ENCODE measurements around the gene NRTN. TPM values are rescaled to one million over a fixed set of nuclear protein-coding genes. Genes with fewer than 3 reads are reported as not detected.
A peak's percentile ranks its signal among the peaks of the same experiment; 100 is the strongest.

The NRTN gene
- total and polyA plus RNA-seq, 2 of the 13 experiments (the other 11 are each of a cell fraction or from before 2014, with no cell fraction given) = 4.1 to 5.3 TPM

- TF ChIP-seq USF2 (IDR thresholded peaks at IDR 0.05; ENCODE audit: low read depth, low read length) (no peak), USF2 (CRISPR knock-in tag; IDR thresholded peaks at IDR 0.05; ENCODE audit: borderline replicate concordance) (no peak; the same call in 1 of the 2 replicates), BHLHE40 (IDR thresholded peaks at IDR 0.05; ENCODE audit: low read length) (no peak), FOXJ3 (CRISPR knock-in tag; IDR thresholded peaks at IDR 0.05; ENCODE audit: borderline replicate concordance) (peak; percentile 26; the same call in 1 of the 2 replicates), MTERF4 (CRISPR knock-in tag; IDR thresholded peaks at IDR 0.05) (0 out of 2 replicates have a peak, but pooled peaks have one; percentile 32), SNAPC2 (CRISPR knock-in tag; IDR thresholded peaks at IDR 0.05) (no peak), ZKSCAN5 (CRISPR knock-in tag; IDR thresholded peaks at IDR 0.05) (no peak), ZNF781 (CRISPR knock-in tag; IDR thresholded peaks at IDR 0.05; ENCODE audit: borderline replicate concordance, not compliant biosample characterization) (no peak), NPAS2 (CRISPR knock-in tag; IDR thresholded peaks at IDR 0.05; ENCODE audit: borderline replicate concordance) (no peak), RBM39 (IDR thresholded peaks at IDR 0.05; ENCODE audit: low read depth, low read length, poor library complexity, severe bottlenecking) (no peak), CREBL2 (CRISPR knock-in tag; IDR thresholded peaks at IDR 0.05; ENCODE audit: borderline replicate concordance) (no peak), DMTF1 (CRISPR knock-in tag; IDR thresholded peaks at IDR 0.05) (no peak), ARNT2 (CRISPR knock-in tag; IDR thresholded peaks at IDR 0.05; ENCODE audit: low read depth) (peak; percentile 75; the same call in 1 of the 2 replicates), SKIL (CRISPR knock-in tag; IDR thresholded peaks at IDR 0.05; ENCODE audit: borderline replicate concordance) (no peak; the same call in 1 of the 2 replicates), BATF2 (CRISPR knock-in tag; IDR thresholded peaks at IDR 0.05) (no peak), PCBP1 (IDR thresholded peaks at IDR 0.05; ENCODE audit: borderline replicate concordance, low read depth, low read length) (no peak), SP1 (IDR thresholded peaks at IDR 0.05) (no peak), SP1 (CRISPR knock-in tag; IDR thresholded peaks at IDR 0.05) (no peak), SALL1 (CRISPR knock-in tag; IDR thresholded peaks at IDR 0.05) (peak; percentile 59; the same call in 1 of the 2 replicates), ZSCAN12 (CRISPR knock-in tag; IDR thresholded peaks at IDR 0.05) (no peak), NBN (conservative IDR thresholded peaks at IDR 0.05) (no peak)
These were observed 730 bp downstream of the NRTN start (continued) for GRCh38 chr19:5805462-5806132.
